Measurements from ENCODE around the gene ZNG1F.
"Not testable (repeated sequence)": the region's sequence is repeated elsewhere in the genome, so short reads cannot be mapped to it uniquely, and the experiment has no call there.

ZNG1F gene

DNA sequence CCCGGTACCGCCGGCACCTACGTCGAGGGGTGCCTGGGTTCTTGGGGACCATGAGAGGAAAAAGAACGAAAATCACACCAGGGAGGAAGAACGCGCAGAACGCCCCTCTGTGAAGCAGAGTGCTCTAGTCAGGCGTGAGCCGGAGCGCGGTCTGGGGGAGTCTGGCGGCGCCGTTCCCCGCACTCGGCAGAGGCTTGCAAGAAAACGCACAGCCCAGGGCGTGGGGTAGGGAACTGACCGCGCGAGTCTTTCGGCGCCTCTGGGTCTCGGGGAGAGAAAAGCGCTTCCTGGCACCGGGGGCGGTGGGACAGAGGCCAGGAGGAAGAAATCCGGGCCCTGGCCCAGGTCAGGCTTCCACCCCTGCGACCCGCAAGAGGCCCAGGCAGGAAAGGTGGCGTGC, 65.3 kb downstream of the ZNG1F start:
- not testable (repeated sequence) for DNase-seq

DNA sequence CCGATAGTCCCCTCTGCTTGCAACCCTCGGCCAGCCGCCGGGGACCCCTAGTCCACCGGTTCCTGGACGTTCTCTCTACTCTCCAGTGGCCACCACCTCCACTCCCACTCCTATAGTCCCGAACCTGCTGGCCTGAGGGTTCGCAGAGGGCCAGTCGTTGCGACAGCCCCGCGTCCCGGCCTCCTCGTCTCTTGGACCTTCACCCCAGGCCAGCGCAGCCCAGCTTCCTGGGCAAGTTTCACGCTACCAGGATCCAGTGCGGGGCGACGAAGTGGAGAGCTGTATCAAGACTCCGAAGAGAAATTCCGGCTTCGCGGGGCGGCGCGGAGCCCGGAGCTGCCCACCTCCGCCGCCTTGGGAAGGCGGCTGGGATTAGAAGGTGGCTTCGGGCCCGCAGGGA, 65.7 kb downstream of the ZNG1F start:
- DNase-seq: not testable (repeated sequence)

DNA sequence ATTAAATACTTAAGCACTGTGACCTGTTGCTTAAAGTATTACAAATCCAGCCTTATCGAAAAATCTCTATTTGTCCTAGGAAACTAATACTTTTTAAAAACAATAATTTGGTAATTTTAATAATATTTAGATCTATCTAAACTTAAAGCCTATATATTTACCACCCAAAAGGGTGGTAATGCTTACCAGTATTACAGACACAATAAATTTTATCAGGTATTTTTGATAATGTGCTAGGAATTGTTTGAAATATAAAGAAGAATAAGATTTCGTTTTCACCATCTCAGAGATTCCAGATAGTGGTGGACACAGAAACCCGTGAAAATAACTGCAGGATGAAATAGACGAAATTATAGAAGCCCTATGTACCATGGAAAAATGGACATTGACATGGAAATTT, 68.4 kb downstream of the ZNG1F start:
- DNase-seq: not testable (repeated sequence)

DNA sequence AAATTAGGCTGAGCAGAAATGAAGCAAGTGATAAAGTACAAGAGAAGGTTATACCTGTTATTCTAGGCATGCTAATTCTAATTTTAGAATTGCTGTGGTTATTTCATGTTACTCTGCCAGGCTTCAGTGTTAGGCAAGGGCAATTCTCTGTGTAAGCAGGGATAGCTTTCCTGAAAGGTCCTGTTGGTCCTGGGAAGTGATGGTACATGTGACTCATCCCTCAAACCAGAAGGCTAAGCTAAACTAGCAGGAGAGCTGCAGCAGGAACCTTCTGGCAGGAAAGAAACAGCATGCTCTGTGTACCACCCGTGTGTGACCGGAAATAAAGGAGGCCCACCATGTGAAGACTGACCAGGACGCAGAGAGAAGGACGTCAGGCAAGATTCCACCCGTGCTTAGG, 69.4 kb downstream of the ZNG1F start:
- DNase-seq: not testable (repeated sequence)

DNA sequence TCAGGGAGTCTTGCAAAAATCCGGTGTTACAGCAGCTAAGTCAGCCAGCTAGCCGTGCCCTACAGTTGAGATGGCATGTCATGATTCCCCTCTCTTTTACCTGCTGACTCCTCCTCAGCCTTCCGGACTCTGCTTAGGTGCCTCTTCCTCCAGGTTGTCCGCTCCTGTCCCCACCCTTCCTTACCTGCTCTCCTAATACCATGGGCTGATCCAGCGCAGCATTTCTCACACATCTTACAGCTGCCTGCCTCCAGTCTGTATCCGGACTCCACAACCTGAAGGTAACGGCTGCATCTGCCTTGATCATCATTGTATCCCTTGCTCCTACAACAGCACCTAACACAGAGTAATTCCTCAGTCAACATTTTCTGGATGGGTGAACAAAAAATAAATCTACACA, 69.8 kb downstream of the ZNG1F start:
- not testable (repeated sequence) for DNase-seq

DNA sequence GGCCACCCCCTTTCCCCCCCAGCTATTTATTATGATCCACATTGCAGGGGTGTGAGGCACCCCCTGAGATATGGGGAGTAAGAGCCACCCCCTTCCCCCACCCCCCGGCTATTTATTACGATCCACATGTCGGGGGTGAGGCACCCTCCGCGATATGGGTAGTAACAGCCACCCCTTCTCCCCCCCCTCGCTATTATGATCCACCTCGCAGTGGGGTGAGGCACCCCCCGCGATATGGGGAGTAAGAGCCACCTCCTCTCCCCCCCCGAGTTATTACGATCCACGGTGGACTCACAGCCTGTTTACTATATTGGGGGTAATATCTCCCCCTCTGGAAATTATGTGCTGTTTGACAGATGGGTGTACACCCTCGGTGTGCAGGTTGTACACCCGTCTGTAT, 75.8 kb downstream of the ZNG1F start:
- not testable (repeated sequence) for DNase-seq

DNA sequence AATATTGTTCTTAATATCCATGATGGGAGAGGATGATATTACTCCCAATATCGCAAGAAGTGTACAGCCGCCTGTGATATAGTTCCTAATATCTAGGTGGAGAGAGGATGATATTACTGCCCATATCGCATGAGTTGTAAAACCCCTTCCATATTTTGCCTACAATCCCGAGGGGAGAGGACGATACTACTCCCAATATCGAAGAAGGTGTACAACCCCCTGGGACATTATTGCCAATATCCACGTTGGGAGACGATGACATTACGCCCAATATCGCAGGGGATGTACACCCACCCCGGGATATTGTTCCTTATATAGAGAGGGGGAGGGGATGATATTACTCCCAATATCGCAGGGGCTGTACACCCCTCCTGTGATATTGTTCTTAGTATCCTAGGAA, 77.7 kb downstream of the ZNG1F start:
- not testable (repeated sequence) for DNase-seq

DNA sequence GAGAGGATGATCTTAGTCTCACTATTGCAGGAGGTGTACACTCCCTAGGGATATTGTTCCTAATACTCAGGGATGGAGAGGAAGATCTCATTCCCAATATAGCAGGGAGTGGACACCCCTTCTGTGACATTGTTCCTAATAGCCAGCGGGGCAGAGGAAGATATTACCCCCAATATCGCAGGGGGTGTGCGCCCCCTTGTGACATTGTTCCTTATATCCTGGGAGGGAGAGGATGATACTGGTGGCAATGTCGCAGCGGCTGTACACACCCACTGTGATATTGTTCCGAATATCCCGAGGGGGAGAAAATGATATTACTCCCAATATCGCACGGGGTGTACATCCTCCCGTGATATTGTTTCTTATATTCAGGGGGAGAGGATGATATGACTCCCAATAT, 78.2 kb downstream of the ZNG1F start:
- not testable (repeated sequence) for DNase-seq

DNA sequence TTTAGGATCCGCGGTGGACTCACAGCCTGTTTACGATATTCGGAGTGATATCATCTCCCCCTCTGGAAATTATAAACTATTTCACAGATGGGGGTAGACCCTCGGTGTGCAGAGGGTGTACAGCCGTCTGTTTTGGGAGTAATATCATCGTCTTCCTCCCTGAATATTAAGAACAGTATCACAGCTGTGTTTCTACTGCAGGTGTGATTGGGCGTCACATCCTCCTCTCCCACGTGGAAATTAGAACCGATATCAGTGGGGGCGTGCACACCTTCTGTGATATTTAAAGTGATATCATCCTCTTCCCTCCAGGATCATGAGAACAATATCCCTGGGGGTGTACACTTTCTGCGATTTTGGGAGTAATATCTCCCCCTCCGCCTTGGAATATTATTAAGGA, 79.9 kb downstream of the ZNG1F start:
- DNase-seq: not testable (repeated sequence)

DNA sequence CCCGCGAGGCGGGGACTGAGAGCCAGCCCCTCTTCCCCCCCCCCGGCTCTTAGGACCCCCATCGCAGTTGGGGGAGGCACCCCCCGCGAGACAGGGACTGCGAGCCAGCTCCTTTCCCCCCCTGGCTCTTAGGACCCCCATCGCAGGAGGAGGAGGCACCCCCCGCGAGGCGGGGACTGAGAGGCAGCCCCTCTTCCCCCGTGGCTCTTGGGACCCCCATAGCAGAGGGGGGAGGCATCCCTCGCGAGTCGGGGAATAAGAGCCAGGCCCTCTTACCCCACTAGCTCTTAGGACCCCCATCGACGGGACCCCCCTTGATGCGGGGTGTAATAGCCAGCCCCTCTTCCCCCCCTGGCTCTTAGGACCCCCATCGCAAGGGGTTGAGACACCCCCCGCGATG, 80.3 kb downstream of the ZNG1F start:
- DNase-seq: not testable (repeated sequence)

DNA sequence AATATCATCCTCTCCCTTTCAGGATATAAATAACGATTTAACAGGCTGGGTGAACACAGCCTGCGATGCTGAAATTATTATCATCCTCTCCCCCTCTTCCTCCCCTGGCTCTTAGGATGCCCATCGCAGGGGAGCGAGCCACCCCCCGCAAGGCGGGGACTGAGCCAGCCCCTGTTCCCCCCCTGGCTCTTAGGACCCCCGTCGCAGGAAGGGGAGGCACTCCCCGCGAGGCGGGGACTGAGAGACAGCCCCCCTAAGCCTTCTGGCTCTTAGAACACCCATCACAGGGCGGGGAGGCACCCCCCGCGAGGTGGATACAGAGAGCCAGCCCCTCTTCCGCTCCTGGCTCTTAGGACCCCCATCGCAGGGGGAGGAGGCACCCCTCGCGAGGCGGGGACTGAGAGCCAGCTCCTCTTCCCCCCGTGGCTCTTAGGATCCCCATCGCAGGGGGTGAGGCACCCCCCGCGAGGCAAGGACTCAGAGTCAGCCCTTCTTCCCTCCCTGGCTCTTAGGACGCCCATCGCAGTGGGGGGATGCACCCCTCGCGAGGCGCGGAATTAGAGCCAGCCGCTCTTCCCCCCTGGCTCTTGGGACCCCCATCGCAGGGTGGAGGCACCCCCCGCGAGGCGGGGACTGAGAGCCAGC, 82.5 kb downstream of the ZNG1F start:
- DNase-seq: not testable (repeated sequence)

DNA sequence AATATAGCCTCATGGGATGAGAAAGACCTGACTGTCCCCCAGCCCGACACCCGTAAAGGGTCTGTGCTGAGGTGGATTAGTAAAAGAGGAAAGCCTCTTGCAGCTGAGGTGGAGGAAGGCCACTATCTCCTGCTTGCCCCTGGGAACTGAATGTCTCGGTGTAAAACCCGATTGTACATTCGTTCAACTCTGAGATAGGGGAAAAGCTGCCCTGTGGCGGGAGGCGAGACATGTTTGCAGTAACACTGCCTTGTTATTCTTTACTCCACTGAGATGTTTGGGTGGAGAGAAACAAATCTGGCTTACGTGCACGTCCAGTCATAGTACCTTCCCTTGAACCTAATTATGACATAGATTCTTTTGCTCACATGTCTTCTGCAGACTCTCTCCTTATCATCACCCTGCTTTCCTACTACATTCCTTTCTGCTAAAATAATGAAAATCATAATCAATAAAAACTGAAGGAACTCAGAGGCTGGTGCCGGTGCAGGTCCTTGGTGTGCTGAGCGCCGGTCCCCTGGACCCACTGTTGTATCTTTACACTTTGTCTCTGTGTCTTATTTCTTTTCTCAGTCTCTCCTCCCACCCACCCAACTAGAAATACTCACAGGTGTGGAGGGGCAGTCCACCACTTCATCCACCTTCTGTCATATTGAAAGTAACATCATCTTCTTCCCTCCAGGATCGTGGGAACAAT, 83.4 kb downstream of the ZNG1F start:
- DNase-seq: not testable (repeated sequence)

DNA sequence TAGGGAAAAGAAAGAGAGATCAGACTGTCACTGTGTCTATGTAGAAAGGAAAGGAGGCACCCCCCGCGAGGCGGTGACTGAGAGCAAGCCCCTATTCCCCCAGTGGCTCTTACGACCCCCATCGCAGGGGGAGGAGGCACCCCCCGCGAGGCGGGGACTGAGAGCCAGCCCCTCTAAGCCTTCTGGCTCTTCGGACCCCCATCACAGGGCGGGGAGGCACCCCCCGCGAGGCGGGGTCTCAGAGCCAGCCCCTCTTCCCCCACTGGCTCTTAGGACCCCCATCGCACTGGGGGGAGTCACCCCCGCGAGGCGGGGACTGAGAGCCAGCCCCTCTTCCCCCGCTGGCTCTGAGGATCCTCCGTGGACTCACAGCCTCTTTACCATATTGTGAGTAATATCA, 84.6 kb downstream of the ZNG1F start:
- not testable (repeated sequence) for DNase-seq

DNA sequence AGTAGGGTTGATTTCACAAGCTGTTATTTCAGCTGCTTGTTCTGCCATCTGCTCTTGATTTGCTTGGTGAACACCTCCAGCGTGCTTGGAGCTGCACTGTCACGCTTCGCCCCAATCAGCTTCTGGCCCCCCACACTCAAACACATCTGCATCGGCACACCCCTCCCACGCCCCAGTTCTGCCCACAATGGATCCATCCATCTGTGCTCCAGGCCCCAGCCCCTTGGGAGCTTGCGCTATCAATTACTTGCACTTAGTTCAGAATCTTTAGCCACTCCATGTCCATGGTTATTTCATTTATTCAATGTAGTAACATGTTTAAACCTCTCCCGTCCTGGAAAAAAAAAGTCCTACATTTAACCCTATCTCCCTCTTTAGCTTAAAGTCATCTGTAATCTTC, 88.6 kb downstream of the ZNG1F start:
- not testable (repeated sequence) for DNase-seq

DNA sequence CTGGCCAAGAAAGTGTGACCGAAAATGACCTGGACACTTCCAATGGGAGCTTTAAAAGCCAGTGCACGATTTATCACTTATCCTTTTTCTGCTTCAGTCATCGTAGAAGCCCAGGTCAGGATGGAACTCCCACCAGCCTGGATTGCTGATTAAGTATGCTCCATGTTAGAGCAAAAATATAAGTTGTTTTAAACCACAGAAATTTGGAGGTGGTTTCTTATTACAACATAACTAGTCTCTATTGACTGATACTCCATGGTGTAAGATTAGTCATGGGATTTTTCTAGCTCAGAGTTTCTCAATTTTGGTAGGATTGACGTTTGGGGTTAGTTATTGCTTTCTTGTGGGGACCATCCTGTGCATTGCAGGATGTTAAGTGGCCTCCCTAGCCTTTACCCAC, 90.4 kb downstream of the ZNG1F start:
- DNase-seq: not testable (repeated sequence)

DNA sequence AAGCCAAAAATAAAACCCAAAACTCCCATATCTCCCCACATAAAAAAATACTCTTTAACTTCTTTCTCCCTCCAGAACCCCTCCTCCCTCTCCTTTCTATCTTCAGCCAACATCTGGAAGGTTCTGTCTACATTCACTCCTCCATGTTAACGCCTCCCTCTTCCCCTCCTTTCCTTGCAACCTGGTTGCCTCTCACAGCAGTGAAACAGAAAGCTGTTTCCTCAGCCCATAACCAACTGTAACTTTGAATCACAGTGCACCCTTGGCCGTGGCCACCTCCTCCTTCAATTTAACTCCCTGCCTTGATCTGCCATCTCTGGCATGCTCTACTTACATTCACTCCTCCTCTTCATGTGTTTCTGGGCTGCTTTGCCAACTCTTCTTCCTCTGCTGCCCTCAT, 94.1 kb downstream of the ZNG1F start:
- DNase-seq: not testable (repeated sequence)

DNA sequence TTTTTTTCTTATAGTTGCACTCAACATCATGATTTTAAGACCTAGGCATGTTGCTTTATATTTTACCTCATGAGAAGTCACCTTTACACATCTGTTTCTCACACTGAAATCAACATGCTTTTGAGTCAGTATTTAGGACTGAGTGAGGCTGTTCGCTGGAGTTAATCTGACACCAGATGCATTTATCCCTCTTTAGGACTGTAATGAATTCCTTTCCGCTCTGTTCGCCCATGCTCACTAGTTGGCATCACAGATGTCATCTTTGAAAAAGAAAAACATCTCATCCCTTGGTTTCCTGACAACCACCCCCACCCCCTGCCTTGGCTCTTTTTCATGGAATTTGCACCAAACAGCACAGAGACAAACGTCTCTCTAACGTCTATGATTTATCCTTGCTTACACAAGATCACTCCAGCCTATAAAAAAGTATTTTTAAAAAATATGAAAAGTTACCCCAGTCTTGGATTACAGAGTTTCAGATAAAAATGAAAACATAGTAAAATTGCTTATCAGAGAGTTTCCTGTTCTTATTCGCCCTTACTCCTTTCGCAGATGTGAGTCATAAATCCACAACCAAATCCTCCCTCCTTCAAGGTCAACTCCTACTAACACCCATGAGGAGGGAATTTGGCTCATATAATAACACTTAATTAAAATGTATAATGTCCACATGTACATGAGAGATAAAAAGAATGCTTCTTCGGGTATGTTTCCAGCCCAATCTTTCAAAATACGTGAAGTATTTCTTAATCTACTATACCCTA, 94.9 kb downstream of the ZNG1F start:
- not testable (repeated sequence) for DNase-seq

DNA sequence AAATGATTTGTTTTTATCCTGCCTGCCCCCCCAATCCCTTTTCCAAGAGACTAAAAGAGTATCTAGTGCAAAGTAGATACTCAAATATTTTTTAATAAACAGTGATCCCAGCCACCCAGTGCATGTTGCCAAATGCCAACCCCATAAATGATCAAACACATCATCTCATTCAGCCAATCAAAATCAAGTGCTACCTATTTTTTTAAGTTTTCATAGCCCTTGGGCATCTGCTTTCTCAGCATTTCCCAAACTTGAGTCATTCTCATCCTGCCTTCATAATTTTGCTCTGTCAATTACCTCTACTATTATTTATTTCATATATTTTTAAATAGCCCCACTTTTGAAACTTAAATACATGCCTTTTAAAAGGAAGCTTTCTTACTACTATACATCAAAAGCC, 98.2 kb downstream of the ZNG1F start:
- not testable (repeated sequence) for DNase-seq

DNA sequence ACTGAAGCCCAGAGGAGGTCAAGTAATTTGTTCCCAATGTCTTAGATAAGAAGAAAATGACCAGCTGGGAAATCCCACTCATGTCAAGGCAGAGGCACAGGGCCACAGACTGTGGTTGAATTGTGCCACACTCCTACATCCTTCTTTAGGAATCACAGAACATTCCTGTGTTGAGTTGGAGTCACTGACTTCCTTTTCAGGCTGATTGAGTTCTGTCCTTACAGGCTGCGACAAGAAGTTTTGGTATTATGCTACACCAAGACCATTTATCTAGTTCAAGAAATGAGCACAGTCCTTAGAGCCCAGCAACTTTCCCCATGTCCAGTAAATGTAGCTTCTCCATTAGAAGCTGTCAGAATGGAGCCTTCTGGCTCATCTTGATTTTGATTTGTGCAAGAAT, 98.7 kb downstream of the ZNG1F start:
- DNase-seq: not testable (repeated sequence)

DNA sequence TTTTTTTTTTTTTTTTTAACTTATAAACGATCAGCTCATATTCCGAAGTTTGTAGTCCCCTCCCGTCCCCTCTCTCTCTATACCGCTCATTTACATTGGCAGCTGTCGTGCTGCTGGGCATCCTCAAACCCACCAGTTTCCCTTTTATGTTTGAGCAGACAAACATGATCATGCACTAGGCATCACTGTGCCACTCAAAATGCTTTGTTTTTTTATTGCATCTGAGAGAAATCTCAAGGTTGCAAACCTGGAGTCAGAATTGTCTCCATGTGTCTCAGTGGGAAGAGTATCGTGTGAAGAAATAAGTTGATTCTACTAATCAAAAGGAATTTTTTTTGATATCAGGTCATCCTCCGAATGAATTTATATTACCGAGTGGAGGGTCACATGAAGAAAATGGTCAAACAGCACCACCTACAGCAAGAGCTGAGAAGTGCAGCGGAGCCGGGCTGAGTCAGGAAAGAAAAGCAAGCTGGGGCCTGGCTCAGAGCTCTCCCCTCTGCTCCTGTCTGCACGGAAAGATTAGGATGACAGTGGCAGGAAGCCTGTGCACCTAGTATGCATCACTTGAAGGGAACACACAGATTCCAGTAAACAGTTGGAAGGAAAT, 100.6 kb downstream of the ZNG1F start:
- not testable (repeated sequence) for DNase-seq

DNA sequence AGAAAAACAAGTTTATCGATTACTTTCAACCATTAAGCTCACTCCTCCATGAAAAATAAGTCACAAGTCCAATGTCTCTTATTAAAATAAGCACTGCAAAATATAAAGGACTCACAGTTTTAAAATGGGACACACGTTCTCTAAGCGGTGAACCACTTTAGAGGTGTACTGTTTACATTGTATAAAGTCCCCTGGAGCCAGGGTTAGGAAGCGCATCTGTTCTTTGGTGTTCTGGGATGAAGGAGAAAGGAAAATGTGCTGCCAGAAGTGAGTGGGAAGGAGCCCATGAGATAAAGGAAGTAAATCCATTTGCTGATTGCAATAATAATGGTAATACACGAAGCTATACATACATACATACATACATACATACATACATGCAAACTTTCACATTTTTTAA, 101.2 kb downstream of the ZNG1F start:
- not testable (repeated sequence) for DNase-seq
